Measurements from ENCODE around the gene FOXC1. TPM values are rescaled to one million over a fixed set of nuclear protein-coding genes. Genes with fewer than 3 reads are reported as not detected.

The FOXC1 gene
- total and polyA plus RNA-seq, 4 donors, result 0.08 to 0.33 (median 0.14) TPM

GRCh38 chr6:1572892-1573291 is 36.8 kb upstream of the FOXC1 start (continued):
- no peak for TF ChIP-seq EGR1 (IDR thresholded peaks at IDR 0.05; ENCODE audit: low read depth in 2 of 2)

- no peak overlapping the region for H3K9ac ChIP-seq (ENCODE audit: low read depth in 1 of 2, low read length in 2 of 2)
- TF ChIP-seq, protein P1, sequence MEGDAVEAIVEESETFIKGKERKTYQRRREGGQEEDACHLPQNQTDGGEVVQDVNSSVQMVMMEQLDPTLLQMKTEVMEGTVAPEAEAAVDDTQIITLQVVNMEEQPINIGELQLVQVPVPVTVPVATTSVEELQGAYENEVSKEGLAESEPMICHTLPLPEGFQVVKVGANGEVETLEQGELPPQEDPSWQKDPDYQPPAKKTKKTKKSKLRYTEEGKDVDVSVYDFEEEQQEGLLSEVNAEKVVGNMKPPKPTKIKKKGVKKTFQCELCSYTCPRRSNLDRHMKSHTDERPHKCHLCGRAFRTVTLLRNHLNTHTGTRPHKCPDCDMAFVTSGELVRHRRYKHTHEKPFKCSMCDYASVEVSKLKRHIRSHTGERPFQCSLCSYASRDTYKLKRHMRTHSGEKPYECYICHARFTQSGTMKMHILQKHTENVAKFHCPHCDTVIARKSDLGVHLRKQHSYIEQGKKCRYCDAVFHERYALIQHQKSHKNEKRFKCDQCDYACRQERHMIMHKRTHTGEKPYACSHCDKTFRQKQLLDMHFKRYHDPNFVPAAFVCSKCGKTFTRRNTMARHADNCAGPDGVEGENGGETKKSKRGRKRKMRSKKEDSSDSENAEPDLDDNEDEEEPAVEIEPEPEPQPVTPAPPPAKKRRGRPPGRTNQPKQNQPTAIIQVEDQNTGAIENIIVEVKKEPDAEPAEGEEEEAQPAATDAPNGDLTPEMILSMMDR (IDR thresholded peaks at IDR 0.05; ENCODE audit: low read depth, low read length, missing input control), result no peak
- TF ChIP-seq RAD21 (IDR thresholded peaks at IDR 0.05), result no peak
- H3K36me3 ChIP-seq (ENCODE audit: control insufficient read depth in 4 of 4, insufficient read depth in 3 of 4, low read depth in 1 of 4, low read length in 3 of 4), result peaks cover 0 to 2% (median 0%) of the 10 kb centered on the region in 4 donors
- H3K9me3 ChIP-seq (ENCODE audit: control insufficient read depth in 4 of 4, low read length in 3 of 4), result peaks cover 0 to 4% (median 0%) of the 10 kb centered on the region in 4 donors
- no peaks in the 10 kb centered on the region for H3K4me1 ChIP-seq (ENCODE audit: control insufficient read depth in 4 of 4, insufficient read depth in 4 of 4, low read length in 3 of 4)
- no peak overlapping the region for H3K27ac ChIP-seq (ENCODE audit: low read depth in 1 of 2, low read length in 2 of 2)
- no peaks in the 10 kb centered on the region for H3K27me3 ChIP-seq (ENCODE audit: control insufficient read depth in 4 of 4, insufficient read depth in 4 of 4, low read length in 3 of 4)
- WGBS, result 89% methylated on average over 13 of the region's 13 CpGs
- DNase-seq (ENCODE audit: low spot score), result no peak
- H3K4me3 ChIP-seq (ENCODE audit: low read depth in 1 of 3, low read length in 3 of 3), result no peak overlapping the region
These were observed 35.5 kb upstream of the FOXC1 start for GRCh38 chr6:1574083-1574761.

GRCh38 chr6:1574890-1575209 is 34.9 kb upstream of the FOXC1 start:
- no peak overlapping the region for H3K9ac ChIP-seq (ENCODE audit: low read depth in 1 of 2, low read length in 2 of 2)
- H3K27me3 ChIP-seq (ENCODE audit: control insufficient read depth in 4 of 4, insufficient read depth in 4 of 4, low read length in 3 of 4), result no peaks in the 10 kb centered on the region
- WGBS, result 76% methylated on average over 6 of the region's 6 CpGs
- H3K27ac ChIP-seq (ENCODE audit: low read depth in 1 of 2, low read length in 2 of 2), result no peak overlapping the region
- H3K9me3 ChIP-seq (ENCODE audit: control insufficient read depth in 4 of 4, low read length in 3 of 4), result peaks cover 0 to 4% (median 0%) of the 10 kb centered on the region in 4 donors
- no peak for DNase-seq (ENCODE audit: low spot score)
- peaks cover 0 to 2% (median 0%) of the 10 kb centered on the region in 4 donors for H3K36me3 ChIP-seq (ENCODE audit: control insufficient read depth in 4 of 4, insufficient read depth in 3 of 4, low read depth in 1 of 4, low read length in 3 of 4)
- H3K4me3 ChIP-seq (ENCODE audit: low read depth in 1 of 3, low read length in 3 of 3), result no peak overlapping the region
- TF ChIP-seq, protein P2, sequence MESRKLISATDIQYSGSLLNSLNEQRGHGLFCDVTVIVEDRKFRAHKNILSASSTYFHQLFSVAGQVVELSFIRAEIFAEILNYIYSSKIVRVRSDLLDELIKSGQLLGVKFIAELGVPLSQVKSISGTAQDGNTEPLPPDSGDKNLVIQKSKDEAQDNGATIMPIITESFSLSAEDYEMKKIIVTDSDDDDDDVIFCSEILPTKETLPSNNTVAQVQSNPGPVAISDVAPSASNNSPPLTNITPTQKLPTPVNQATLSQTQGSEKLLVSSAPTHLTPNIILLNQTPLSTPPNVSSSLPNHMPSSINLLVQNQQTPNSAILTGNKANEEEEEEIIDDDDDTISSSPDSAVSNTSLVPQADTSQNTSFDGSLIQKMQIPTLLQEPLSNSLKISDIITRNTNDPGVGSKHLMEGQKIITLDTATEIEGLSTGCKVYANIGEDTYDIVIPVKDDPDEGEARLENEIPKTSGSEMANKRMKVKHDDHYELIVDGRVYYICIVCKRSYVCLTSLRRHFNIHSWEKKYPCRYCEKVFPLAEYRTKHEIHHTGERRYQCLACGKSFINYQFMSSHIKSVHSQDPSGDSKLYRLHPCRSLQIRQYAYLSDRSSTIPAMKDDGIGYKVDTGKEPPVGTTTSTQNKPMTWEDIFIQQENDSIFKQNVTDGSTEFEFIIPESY (IDR thresholded peaks at IDR 0.05), result no peak
- TF ChIP-seq RAD21 (IDR thresholded peaks at IDR 0.05), result no peak
- TF ChIP-seq GABPA (IDR thresholded peaks at IDR 0.05 in 1 of 2, conservative IDR thresholded peaks at IDR 0.05 in 1 of 2), result no peak
- TF ChIP-seq EGR1 (IDR thresholded peaks at IDR 0.05; ENCODE audit: low read depth in 2 of 2), result no peak
- TF ChIP-seq, protein P1 (IDR thresholded peaks at IDR 0.05; ENCODE audit: low read depth, low read length, missing input control), result no peak
- TF ChIP-seq REST (IDR thresholded peaks at IDR 0.05), result no peak
- no peak for TF ChIP-seq RXRA (IDR thresholded peaks at IDR 0.05)
- no peak for TF ChIP-seq FOXA1 (IDR thresholded peaks at IDR 0.05)
- TF ChIP-seq TAF1 (conservative IDR thresholded peaks at IDR 0.05), result no peak
- TF ChIP-seq, protein P3, sequence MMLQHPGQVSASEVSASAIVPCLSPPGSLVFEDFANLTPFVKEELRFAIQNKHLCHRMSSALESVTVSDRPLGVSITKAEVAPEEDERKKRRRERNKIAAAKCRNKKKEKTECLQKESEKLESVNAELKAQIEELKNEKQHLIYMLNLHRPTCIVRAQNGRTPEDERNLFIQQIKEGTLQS (IDR thresholded peaks at IDR 0.05), result no peak
- no peak for TF ChIP-seq HNF4A (conservative IDR thresholded peaks at IDR 0.05)
- no peak for TF ChIP-seq HNF4G (IDR thresholded peaks at IDR 0.05)
- no peak for TF ChIP-seq YY1 (IDR thresholded peaks at IDR 0.05)
- TF ChIP-seq FOXA2 (IDR thresholded peaks at IDR 0.05), result no peak
- TF ChIP-seq JUND (IDR thresholded peaks at IDR 0.05), result no peak
- H3K4me1 ChIP-seq (ENCODE audit: control insufficient read depth in 4 of 4, insufficient read depth in 4 of 4, low read length in 3 of 4), result no peaks in the 10 kb centered on the region
